ENCODE measurements around the gene KCNN4.

KCNN4 gene

GRCh38 chr19:43747557-43748204 is 33.1 kb downstream of the KCNN4 start:
- DNase-seq, result no peak

- DNase-seq, result no peak
Measured at GRCh38 chr19:43743059-43743458, 37.7 kb downstream of the KCNN4 start.

- DNase-seq, result no peak
Measured at GRCh38 chr19:43741075-43741825, 39.5 kb downstream of the KCNN4 start.

GRCh38 chr19:43739439-43740235 is 41.1 kb downstream of the KCNN4 start:
- DNase-seq, result no peak

- DNase-seq, result no peak
Measured at GRCh38 chr19:43738780-43739211, 42.0 kb downstream of the KCNN4 start.

- no peak for DNase-seq
Measured at GRCh38 chr19:43735957-43736356, 44.8 kb downstream of the KCNN4 start.

- no peak for DNase-seq
Measured at GRCh38 chr19:43735013-43735412, 45.8 kb downstream of the KCNN4 start.

- DNase-seq, result no peak
Measured at GRCh38 chr19:43731846-43732245, 48.9 kb downstream of the KCNN4 start.

- DNase-seq, result no peak
Measured at GRCh38 chr19:43731346-43731745, 49.4 kb downstream of the KCNN4 start.

GRCh38 chr19:43729919-43730318 is 50.9 kb downstream of the KCNN4 start:
- DNase-seq, result no peak

GRCh38 chr19:43727593-43727853 is 53.2 kb downstream of the KCNN4 start:
- DNase-seq, result no peak

GRCh38 chr19:43726736-43727592 is 53.8 kb downstream of the KCNN4 start:
- no peak for DNase-seq

GRCh38 chr19:43725468-43725867 is 55.3 kb downstream of the KCNN4 start:
- DNase-seq, result no peak

GRCh38 chr19:43724896-43725295 is 55.9 kb downstream of the KCNN4 start:
- DNase-seq, result no peak

GRCh38 chr19:43723588-43723987 is 57.2 kb downstream of the KCNN4 start:
- no peak for DNase-seq

- DNase-seq, result no peak
Measured at GRCh38 chr19:43721469-43722048, 59.2 kb downstream of the KCNN4 start.

- no peak for DNase-seq
Measured at GRCh38 chr19:43720936-43721335, 59.8 kb downstream of the KCNN4 start.

GRCh38 chr19:43719918-43720317 is 60.9 kb downstream of the KCNN4 start:
- DNase-seq, result no peak

- no peak for DNase-seq
Measured at GRCh38 chr19:43719378-43719868, 61.4 kb downstream of the KCNN4 start.

GRCh38 chr19:43718627-43719377 is 62.0 kb downstream of the KCNN4 start:
- DNase-seq, result no peak

Measured in activated naive CD4-positive, alpha-beta T cell treated with anti-CD3 and anti-CD28 coated beads, Interleukin-2, amount 50 U/mL, for 16 hours (primary cell).